NCI-H2029 treated with DMSO at 0.1 percent for 48 hours (cell line): ENCODE data around the gene PRDM7.
A peak's percentile ranks its signal among the peaks of the same experiment; 100 is the strongest.
"Not testable (repeated sequence)": the region's sequence is repeated elsewhere in the genome, so short reads cannot be mapped to it uniquely, and the experiment has no call there.

Experiments
- DNase-seq: peaks from one replicate; lab custom pipeline; 2025; lab: John Stamatoyannopoulos, UW

The PRDM7 gene

DNA sequence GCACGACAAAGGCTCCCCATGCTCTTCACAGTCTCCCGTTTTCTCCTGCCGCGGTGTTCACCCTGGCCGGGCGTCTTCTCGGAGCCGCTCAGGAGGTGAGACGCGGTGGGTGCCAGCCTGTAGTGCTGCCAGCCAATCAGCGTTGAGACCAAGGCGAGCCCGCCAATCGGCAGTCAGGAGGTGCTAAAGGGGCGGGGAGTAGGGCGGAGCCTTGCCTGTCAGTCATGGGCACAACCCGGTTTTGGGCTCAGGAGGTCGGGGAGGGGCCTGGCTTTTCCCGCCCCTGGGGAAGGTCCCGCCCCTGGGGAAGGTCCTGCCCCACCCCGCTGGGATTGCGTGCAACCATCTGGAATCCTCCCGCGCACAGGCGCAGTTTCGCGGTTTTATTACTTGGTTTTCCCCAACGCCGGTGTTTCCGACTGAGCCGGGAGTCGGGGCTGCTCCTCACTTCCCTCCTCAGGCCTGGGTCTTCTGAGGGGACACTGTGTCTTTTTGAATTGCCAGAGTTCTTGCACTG, at the start of gene PRDM7:
PRDM7 (minus strand) TSS at position 92 of the 517 bp plus-strand sequence. CDS start 1,421 bp downstream, outside the sequence.
- peak; percentile 62 for DNase-seq

DNA sequence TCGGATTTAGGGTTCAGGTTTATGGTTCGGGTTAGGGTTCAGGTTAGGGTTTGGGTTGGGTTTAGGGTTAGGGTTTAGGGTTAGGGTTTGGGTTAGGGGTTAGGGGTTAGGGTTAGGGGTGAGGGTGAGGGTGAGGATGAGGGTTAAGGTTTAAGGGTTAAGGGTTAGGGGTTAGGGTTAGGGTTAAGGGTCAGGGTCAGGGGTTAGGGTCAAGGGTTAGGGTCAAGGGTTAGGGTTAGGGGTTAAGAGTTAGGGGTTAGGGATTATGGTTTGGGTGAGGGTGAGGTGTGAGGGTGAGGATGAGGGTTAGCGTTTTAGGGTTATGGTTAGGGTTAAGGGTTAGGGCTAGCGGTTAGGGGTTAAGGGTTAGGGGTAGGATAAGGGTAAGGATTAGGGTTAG, 44.7 kb upstream of the PRDM7 start:
- not testable (repeated sequence) for DNase-seq

DNA sequence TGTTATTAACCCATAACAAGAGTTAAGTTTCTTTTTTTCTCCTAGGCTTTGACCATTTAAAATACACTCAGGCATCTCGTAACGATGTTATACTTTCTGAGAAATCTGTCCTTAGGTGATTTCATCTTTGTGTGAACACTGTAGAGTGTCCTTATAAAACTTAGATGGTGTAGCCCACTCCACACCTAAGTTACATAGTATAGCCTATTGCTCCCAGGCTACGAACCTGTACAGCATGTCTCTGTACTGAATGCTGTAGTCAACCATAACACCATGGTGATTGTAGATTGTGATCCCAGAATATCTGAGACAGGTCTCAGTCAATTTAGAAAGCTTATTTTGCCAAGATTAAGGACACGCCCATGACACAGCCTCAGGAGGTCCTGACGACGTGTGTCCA, 30.5 kb upstream of the PRDM7 start:
- DNase-seq: not testable (repeated sequence)

DNA sequence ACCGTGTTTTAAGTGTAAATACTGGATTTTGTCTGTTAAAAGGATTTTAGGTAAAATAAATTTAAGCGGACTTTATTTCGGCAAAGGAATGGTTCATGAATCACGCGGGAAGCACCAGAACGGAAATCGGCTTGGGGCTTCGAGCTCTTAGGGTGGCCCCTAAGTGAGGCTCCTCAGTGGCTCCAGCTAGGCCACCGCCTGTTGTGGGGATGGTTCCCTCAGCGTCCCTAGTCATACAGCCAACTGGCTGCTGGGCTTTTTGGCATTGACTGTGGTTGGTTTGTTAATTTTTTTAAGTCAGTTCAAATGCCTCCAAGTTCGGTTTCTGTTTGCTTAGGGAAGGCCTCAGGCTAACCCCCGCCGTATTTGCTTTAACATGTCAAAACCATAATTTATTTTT, 29.9 kb upstream of the PRDM7 start:
- DNase-seq: not testable (repeated sequence)

DNA sequence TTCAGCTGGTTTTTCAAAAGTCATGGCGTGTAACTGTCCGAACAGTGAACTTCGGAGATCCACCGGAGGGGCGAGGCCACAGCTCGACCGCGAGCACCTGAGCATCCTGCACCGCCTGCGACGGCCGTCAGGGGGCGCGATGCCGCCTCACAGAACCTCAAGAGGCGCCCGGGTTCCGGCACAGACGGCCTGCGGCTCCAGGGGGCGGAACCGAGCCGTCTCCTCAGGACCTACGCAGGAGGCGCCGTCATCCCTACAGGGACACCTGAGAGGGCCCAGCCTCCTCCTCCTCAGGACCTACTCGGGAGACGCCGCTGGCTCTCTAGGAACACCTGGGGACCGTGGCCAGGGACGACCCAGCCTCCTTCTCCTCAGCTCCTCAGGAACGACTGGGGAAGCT, 29.1 kb upstream of the PRDM7 start:
- DNase-seq: not testable (repeated sequence)

DNA sequence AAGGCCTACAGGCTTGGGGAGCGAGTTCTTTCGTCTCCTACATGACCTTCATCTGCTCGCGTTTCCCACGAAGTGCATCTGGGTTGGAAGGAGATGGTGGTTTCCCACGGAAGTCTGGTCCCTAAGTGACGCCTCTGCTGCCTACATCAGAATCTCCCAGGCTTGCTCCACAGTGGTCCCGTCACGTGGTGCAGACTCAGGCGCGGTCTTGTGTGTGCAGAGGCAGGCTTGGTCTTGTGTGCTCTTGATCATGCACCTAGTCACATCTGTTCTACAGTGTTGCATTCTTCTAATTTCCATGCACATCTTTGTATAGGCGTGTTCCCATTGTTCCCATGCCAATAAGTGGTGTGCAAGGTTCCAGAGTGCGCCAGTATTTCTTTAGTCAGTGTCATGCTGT, 27.6 kb upstream of the PRDM7 start:
- not testable (repeated sequence) for DNase-seq

DNA sequence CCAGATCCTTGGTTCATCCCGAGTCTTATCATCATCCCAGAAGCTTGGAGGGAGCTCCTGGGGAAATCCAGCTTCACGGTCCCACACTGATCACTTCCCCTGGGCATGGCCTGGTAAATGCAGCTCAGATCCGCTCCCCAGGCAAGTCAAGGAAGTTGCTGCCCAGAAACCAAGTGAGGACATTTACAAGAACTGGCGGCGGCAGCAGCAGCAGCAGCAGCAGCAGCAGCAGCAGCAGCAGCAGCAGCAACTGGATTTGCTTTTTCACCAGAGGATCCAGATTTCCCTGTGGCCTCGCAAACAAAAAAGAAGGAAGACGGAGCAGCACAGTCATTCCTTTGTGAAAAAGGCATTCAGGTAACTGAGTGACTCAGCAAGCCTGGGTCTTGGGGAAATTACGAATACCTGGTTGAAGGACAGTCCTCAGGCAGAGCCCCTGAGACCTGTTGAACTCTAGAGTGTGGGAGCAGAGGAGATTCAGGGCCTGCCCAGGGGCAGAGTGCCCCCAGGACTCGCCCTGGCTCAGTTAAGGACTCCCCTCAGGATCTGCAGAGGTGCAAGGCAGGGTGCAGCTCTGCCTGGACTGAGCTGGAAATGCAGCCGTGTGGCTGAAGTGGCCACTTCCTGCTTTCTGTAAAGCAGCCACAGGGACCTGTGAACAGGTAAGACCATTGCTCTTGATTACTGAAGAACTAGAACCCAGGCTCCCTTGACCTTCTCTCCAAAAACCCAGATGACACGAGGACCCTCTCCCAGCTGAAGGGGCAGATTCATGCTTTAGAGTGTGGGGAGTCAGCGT, 25.2 kb upstream of the PRDM7 start:
- DNase-seq: not testable (repeated sequence)

DNA sequence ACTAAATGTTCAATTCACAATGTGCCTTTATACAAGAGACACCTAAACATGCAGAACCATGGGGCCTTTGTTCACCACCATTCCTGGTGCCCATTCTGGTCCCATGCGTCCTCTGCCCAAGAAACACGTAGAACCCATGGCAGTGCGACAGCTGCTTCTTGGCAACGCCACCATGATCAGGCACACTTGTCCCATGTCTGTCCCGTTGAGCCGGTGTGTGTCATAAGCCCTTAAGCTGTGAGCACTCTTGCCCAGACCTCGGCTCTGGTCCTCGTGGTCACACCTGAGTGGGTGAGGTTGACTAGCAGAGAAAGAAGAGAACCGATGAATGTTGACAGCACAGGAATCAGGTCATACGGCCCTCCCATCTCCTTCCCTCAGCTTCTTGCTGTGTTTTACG, 24.2 kb upstream of the PRDM7 start:
- not testable (repeated sequence) for DNase-seq

DNA sequence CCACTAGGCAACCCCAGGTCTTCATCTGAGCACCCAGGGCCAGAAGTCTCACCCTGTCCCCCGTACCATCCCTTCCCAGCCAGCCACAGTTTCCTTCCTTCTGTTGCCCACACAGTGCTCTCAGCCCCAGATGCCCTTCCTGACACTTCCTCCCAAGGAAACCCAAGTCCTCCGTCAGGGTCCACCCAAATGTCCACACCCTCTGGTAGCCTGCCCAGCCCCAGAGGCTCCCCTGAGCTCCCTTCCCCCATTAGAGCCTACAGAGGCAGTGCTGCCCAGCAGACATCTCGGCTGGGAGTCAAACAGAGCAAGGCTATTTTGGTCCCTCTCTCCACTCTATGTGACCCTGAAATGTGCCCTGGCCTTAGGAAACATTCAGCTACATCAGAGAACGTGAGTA, 23.7 kb upstream of the PRDM7 start:
- DNase-seq: not testable (repeated sequence)

DNA sequence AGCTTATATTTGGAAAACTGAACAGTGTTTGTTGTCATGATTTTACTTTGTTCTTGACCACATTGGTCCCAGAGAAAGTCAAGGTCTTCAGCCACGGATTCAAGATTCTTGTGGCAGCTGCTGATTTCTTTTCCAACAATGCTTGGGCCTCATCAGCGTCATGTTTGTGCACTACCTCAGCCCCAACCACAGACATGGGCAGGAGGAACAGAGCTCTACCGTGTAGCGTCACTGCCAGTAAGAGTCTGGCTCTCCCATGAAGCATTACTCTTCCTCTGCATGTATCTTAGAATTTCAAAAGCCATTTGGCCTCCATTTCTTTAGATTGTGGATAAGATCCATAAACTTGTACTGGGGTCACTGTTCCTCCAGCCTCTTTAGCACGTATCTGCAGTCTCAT, 23.1 kb upstream of the PRDM7 start:
- DNase-seq: not testable (repeated sequence)

DNA sequence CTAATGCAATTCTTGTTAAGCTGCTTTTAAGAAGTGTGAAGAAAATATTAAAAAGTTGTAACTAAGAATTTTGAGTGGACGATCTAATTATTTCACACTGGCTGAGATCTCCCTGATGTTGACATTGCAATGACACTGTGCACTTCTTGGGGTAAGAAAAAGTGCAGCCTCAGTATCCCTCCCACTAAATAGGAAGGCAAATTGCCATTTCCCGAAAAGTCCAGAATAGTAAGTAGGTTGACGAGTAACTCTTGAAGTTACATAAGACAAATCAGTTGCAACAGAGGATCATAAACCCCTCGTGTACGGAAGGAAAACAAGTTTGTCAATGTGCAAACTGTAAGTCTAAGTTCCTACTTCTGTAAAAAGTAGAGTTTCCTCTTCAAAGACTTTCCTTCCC, 21.8 kb upstream of the PRDM7 start:
- not testable (repeated sequence) for DNase-seq

DNA sequence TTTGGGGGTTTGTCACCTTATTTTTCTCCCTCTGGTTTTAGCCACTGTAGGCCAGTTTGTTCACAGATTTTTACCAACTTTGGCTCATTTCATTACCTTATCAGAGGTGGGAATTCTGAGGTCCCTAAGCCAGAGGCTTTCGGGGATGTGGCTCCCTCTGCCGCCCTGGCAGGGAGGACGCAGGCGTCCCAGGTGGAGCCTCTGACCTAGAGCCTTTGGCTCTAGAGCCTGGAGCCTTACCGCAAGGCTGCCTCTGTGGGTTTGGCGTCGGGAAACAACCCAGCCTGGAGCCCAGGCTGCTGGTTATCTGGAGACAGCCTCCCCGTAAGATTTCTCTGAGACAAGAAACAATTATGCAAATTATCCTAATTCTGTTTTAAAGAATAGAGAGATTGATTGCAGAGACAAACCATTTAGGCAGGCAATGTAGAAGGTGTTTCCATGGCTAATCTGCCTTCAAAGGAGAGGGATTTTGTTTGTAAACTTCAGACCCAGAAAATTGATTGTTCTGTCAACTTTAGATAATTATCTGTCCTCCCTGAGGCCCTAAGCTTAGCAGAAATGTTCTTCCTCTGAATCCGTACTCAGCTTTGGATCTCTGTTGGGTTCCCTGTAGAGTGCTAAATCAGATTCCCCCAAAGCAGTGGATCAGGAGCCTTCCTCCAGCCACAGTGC, 20.0 kb upstream of the PRDM7 start:
- not testable (repeated sequence) for DNase-seq

DNA sequence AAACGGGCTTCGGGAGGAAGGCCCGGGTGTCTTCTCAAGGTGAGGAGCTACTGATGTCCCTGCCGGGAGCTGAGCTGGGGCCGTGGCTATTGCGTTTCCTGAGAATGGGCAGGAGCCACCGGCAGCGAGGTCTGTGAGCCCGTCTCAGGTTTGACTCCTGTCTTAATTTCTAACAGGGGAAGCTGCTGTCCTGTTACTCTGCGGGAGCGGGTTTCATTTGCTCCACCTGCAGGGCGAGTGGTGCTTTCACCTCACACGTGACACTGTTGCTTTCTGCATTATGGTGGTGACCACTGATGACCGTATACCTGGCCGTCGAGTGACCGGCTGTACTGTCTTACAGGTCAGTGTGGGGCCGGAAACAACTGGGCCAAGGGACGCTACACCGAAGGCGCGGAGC, 17.7 kb upstream of the PRDM7 start:
- DNase-seq: not testable (repeated sequence)

DNA sequence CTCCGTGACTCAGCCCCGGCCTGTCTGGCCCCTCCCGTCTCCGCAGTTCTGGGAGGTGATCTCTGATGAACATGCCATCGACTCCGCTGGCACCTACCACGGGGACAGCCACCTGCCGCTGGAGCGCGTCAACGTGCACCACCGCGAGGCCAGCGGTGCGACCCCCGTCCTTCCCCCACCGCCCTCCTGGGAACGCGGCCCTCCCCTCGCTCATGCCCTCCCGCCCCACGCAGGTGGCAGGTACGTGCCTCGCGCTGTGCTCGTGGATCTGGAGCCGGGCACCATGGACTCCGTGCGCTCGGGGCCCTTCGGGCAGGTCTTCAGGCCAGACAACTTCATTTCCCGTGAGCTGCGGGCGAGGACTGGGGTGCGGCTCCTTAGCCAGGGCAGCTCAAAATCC, 17.2 kb upstream of the PRDM7 start:
- DNase-seq: not testable (repeated sequence)

DNA sequence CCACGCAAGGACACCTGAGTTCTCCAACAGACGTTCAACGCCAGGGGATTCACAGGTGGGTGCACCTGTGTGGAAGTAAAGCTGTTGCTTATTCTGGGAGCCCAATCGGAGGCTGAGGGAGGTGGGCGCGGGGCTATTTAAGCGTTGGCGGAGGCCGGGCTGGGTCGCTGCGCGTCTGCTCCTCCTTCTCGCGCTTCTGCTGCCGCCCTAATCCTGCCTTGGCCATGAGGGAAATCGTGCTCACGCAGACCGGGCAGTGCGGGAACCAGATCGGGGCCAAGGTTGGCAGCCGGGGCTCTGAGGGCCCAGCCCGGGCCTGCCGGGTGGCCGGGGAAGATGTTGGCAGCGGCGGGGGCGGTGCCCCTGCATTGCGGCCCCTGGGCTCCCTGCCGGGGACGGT, 16.7 kb upstream of the PRDM7 start:
- not testable (repeated sequence) for DNase-seq

DNA sequence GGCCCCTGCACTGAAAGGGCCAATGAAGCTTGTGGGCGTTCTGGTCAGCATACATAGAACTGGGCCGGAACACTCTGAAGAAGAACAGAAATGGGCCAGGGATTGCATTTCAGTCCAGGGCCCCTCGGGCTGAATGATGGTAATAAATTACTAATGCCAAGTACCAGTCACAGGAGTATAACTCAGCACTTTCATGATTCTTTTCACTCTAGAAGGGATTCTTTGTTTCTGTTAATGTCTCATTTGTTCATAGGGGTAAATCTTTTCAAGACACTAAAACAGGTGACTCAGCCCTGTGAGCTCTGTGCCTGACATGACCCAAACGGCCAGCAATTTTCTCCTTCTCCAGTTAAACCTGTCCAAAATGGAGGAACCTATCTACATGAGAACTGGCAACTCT, 15.7 kb upstream of the PRDM7 start:
- DNase-seq: not testable (repeated sequence)

DNA sequence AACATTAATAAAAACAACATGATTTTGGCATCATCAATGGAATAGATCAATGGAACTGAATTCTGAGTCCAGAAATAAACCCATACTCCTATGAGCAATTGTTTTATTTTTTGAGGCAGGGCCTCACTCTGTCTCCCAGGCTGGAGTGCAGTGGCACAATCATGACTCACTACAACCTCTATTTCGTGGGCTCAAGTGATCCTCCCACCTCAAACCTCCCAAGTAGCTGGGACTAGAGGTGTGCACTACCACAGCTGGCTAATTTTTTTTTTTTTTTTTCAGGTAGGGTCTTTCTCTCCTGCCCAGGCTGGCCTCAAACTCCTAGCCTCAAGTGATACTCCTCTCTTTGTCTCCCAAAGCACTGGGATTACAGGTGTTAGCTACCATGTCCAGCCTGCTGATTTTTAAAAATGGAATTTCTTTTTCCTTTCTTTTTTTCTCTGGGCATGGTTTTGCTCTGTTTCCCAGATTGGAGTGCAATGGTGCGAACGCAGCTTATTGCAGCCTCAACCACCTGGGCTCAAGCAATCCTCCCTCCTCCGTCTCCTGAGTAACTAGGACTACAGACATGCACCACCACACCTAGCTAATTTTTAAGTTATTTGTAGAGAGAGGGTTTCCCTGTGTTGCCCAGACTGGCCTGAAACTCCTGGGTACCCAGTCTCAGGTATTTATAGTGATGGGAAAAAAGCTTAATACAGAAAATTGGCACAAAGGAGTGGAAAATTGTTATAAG, 7.3 kb upstream of the PRDM7 start:
- DNase-seq: no peak

DNA sequence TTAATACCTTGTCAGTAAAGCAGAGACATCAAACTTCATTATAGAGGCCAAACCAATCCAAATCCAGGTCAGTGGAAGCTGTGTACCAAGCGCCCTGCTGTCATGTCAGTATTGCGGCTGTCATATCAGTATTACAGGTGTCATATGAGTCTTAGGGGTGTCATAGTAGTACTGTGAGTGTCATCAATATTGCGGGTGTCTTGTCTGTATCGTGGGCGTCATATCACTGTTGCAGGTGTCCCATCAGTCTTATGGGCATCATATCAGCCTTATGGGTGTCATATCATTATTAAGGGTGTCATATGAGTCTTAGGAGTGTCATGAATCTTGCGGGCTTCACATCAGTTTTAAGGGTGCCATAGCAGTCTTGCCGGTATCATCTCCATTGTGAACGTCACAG, 6.0 kb upstream of the PRDM7 start:
- DNase-seq: no peak

DNA sequence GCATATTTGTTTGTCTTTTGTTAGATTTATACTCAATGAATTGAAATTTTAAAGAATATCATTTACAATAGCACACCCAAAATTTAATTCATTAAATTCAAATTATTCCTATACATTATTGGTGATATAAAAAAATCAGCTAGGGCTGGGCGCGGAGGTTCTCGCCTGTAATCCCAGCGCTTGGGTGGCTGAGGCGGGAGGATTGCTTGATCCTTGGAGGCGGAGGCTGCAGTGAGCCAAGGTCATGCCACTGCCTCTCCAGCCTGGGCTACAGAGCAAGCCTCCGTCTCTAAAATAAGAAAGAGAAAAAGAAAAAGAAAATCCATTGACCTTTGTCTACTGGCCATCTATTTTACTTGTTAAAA, 4.5 kb upstream of the PRDM7 start:
- no peak for DNase-seq

DNA sequence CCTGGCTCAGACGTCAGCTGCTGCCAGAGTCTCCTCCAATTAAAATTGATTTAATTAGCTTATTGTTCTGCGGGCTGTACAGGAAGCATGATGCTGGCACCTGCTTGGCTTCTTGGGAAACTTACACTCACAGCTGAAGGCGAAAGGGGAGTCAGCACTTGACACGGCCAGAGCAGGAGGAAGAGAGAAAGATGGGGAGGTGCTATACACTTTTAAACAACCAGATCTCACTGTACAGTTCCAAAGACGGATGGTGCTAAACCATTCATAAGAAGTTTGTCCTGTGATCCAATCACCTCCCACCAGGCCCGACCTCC, 1.4 kb upstream of the PRDM7 start:
- DNase-seq: no peak

DNA sequence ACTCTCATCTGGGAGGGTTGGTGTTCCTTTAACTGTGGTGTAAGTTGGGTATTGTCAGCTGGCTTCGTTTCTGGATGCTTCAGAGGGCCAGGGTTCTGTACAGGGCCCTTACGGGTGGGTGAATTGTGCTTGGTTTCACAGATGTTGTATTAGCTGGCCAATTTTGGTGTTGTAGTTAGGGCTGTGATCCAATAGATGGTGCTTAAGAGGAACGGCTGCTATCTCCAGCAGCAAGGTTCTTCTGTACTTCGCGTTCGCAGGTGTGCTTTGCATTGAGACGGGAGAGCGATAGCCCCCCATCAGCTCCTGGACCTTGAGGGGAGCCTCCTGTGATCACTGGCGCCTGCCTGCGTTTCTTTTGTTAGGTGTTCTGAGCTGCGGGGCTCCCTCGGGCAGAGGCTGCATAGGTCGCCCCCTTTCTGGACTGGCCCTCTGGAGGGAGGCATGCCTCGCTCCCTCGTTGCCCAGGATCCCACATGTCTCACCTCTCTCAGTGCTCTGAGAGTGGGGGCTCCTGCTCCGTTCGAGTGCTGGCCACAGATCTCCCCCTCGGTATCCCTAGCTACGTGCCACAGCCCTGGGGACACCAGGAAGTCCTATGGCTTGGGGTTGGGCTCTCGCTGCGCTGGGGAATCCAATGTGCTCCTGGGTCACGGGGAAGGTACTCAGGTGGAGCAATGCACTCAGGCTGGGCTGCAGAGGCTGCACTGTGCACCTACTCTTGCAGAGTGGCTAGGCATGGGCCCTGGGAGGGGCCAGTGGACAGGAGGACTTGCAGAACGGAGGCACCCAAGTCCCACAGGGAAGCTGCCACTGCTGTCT, 837 bp upstream of the PRDM7 start:
- no peak for DNase-seq
